Uterus (tissue), 2 donors: ENCODE measurements around the gene POLRMT.

Experiments
- CTCF ChIP-seq, 4 experiments: fragments of 200-600 bp in 2 of 4; fragments of 450-650 bp in 2 of 4; sonication (generic) in 2 of 4; IDR thresholded peaks; one replicate each; pipeline ENCODE4 v1.5.1; 2016 to 2019; ENCODE audit warnings: antibody characterized with exemption in 4 of 4, mild to moderate bottlenecking in 2 of 4, moderate library complexity in 1 of 4
- POLR2A ChIP-seq, 2 donors: fragments of 450-650 bp; IDR thresholded peaks; one replicate each; pipeline ENCODE4 v1.6.1; 2016; ENCODE audit warnings: antibody characterized with exemption in 2 of 2, mild to moderate bottlenecking in 1 of 2, moderate library complexity in 1 of 2

GRCh38 chr19:677201-677600 lies 43.9 kb upstream of the POLRMT start:
- no peak for TF ChIP-seq CTCF (IDR thresholded peaks at IDR 0.05)
- no peak for TF ChIP-seq POLR2A (IDR thresholded peaks at IDR 0.05)
